ENCODE results near the gene DOCK3. TPM values are rescaled to one million over a fixed set of nuclear protein-coding genes. Genes with fewer than 3 reads are reported as not detected.
"Not testable (repeated sequence)": the region's sequence is repeated elsewhere in the genome, so short reads cannot be mapped to it uniquely, and the experiment has no call there.

DOCK3 gene
- total RNA-seq, 2 experiments from 2014 or later: 1.9 to 2.1 TPM

DNA sequence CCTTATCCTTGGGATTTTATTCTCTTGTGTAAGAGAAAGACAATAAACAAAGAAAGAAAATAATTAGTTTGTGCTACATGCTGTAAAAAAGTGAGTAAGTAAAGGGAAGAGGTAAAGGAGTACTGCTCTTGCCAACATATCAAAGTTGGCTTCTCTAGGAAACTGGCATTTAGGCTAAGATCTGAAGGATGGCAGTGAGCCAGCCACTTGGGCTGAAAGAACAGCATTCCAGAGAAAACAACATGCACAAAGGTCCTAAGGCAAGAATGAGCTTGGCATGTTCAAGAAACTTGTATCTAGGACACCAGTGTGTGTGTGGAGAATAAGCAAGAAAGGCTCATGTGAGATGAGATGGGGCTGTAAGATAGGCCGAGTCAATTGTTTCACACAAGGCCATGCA lies 464.9 kb downstream of the DOCK3 start:
- no peaks in the 10 kb centered on the region for H3K36me3 Mint-ChIP-seq
- H3K27me3 Mint-ChIP-seq: no peaks in the 10 kb centered on the region
- no peaks in the 10 kb centered on the region for H3K9me3 Mint-ChIP-seq
- no peak overlapping the region for H3K4me3 Mint-ChIP-seq
- peaks cover 9% of the 10 kb centered on the region for H3K4me1 Mint-ChIP-seq
- no peak for DNase-seq
- H3K27ac Mint-ChIP-seq: no peak overlapping the region

DNA sequence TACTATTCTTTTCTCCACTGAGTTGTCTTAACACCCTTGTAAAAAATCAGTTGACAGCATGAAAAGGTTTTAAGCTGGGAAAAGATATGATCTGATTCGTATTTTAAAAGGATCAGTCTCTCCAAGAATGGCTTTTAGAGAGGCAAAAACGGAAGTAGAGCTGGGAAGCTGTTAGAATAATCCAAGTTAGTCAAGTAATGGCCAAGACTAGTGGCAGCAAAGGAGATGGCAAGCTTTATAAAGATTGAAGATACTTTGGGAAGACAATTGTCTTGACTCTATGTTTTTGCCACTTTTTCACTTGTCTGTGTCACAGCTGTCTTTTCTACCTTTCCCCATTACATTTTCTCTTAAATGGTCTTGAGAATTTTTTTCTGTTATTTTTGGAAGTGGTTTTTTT lies 466.8 kb downstream of the DOCK3 start:
- Mint-ChIP-seq H3K9me3 (no peaks in the 10 kb centered on the region), H3K27me3 (no peaks in the 10 kb centered on the region), H3K36me3 (no peaks in the 10 kb centered on the region), H3K27ac (no peak overlapping the region), H3K4me1 (peaks cover 9% of the 10 kb centered on the region), H3K4me3 (no peak overlapping the region)
- DNase-seq: no peak

DNA sequence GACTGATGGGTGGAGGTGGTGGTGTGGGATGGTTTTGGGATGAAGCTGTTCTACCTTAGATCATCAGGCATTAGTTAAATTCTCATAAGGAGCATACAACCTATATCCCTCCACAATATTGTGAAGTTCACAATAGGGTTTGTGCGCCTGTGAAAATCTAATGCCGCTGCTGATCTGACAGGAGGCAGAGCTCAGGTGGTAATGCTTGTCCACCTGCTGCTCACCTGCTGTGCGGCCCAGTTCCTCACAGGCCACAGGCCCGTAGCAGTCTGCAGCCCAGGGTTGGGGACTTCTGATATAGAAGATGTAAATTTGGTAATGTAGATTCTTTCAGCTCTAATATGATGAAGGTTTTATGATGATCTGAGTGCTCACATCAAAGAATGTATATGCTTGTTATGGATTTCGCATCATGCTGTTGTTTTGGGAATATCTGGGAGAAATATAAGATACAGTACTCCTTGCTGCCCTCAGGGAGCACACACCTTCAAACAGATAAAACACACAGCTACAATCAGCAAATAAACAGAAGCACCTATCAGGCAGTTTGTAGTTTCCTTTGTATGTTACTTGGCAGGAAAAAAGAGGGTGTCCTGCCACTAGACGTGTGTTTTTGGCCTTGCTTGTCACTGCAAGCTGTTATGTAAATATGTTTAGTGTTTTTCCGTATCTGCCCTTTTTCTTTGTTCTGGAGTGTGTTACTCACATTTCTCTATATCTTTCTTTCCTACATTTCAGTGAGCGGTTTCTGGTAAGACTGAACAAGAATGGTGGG lies 471.3 kb downstream of the DOCK3 start:
- H3K4me1 Mint-ChIP-seq: peaks cover 9% of the 10 kb centered on the region
- no peak overlapping the region for H3K4me3 Mint-ChIP-seq
- H3K36me3 Mint-ChIP-seq: peaks cover 7% of the 10 kb centered on the region
- DNase-seq: no peak
- no peaks in the 10 kb centered on the region for H3K27me3 Mint-ChIP-seq
- H3K27ac Mint-ChIP-seq: no peak overlapping the region
- no peaks in the 10 kb centered on the region for H3K9me3 Mint-ChIP-seq

DNA sequence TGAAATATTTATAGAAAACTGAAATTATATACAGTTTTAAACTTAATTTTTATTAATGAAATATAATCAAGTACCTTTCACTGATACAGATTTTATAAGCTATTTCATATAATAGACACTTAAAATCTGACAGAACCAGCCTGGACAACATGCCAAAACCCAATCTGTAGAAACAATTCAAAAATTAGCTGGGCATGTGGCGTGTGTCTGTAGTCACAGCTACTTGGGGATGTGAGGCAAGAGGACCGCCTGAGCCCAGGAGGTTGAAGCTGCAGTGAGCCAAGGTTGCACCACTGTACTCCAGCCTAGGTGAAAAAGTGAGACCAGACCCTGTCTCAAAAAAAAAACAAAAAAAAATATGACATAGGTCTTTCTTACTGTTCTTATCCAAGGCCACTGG lies 472.1 kb downstream of the DOCK3 start:
- no peaks in the 10 kb centered on the region for H3K9me3 Mint-ChIP-seq
- peaks cover 7% of the 10 kb centered on the region for H3K36me3 Mint-ChIP-seq
- peaks cover 6% of the 10 kb centered on the region for H3K4me1 Mint-ChIP-seq
- no peak for DNase-seq
- no peak overlapping the region for H3K4me3 Mint-ChIP-seq
- H3K27me3 Mint-ChIP-seq: no peaks in the 10 kb centered on the region
- H3K27ac Mint-ChIP-seq: no peak overlapping the region

DNA sequence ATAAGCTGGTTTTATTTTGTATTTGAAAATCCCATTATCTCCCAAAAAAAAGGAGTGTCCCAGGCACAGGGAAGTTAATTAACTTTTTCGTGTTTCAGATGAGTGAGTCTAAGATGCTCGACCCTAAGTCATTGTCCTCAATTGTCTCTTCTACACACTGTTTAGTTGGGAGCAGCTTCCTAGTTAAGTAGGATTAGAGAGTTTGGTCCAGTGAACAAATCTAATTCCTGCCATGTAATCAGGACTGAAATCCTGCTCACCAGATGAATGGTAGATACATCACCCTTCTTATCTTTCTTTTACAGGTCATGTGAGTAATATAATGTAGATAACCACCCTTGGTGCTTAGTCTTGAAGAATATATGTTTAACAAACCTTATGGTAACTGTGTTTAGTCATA lies 481.4 kb downstream of the DOCK3 start:
- Mint-ChIP-seq H3K4me3 (no peak overlapping the region), H3K9me3 (no peaks in the 10 kb centered on the region), H3K27ac (no peak overlapping the region), H3K36me3 (no peaks in the 10 kb centered on the region), H3K27me3 (no peaks in the 10 kb centered on the region), H3K4me1 (no peaks in the 10 kb centered on the region)
- no peak for DNase-seq

DNA sequence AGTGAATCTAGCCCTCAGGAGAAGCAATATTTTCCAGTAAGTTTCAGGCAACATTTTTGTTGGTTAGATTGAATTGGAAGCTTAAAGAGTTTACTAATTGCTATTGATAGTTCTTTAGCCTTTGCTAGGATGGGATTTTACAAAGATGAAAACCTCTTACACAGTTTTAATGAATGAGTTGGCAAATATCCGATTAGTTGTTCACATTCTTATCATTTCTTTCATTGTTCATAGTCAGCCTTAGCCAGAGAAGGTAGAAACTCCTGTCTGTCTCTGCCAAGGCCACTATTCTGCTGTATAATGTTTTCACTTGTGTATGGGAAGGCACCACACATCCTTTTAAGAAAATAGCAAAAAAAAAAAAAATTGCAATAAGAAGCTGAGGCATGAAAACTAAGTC lies 488.3 kb downstream of the DOCK3 start:
- DNase-seq: no peak
- no peak overlapping the region for H3K27ac Mint-ChIP-seq
- H3K27me3 Mint-ChIP-seq: no peaks in the 10 kb centered on the region
- H3K4me3 Mint-ChIP-seq: no peak overlapping the region
- H3K9me3 Mint-ChIP-seq: no peaks in the 10 kb centered on the region
- no peaks in the 10 kb centered on the region for H3K36me3 Mint-ChIP-seq
- H3K4me1 Mint-ChIP-seq: no peaks in the 10 kb centered on the region

DNA sequence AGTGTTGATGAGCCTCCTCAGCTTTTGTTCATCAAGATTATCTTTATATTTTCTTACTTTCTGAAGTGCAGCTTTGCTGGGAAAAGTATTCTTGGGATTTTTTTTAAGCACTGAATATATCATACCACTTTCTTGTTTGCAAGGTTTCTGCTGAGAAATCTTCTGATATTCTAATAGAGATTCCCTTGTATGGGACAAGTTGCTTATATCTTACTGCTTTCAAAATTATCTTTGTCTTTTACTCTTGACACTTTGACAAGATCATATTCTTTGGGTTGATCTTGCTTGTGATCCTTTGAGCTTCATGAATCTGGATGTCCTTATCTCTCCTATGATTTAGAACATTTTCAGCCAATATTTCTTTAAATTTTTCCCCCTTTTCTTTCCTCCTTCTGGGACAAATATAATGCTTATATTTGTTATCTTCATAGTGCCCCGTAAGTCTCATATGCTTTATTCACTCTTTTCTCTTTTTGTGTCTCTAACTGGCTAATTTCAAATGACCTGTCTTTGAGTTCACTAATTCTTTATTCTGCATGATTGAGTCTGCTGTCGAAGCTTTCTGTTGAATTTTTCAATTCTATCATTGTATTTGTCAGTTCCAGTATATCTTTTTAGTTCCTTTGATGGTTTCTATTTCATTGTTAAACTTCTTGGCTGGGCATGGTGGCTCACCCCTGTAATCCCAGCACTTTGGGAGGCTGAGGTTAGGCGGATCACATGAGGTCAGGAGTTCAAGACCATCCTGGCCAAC lies 499.0 kb downstream of the DOCK3 start:
- no peaks in the 10 kb centered on the region for H3K4me1 Mint-ChIP-seq
- DNase-seq: no peak
- H3K27me3 Mint-ChIP-seq: no peaks in the 10 kb centered on the region
- H3K4me3 Mint-ChIP-seq: no peak overlapping the region
- H3K36me3 Mint-ChIP-seq: peaks cover 43% of the 10 kb centered on the region
- H3K27ac Mint-ChIP-seq: no peak overlapping the region
- peaks cover 24% of the 10 kb centered on the region for H3K9me3 Mint-ChIP-seq

DNA sequence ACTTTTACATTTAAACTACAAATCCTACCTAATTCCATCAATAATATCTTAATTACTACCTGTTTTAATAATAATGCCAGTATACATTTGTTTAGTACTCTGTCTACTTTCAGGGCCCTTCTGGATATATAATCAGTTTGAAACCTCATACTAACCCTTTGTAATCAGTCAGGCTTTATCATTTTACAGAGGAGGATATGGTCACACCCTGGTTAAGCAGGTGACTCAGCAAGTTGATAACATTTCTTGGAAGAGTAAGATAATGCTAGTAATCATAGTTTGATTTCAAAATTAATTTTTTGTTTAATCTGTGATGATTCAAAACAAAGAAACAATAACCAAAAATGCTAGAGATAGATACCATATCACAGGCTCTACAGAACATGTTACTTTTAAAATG lies 502.2 kb downstream of the DOCK3 start:
- no peak overlapping the region for H3K4me3 Mint-ChIP-seq
- H3K27me3 Mint-ChIP-seq: no peaks in the 10 kb centered on the region
- peaks cover 27% of the 10 kb centered on the region for H3K36me3 Mint-ChIP-seq
- H3K4me1 Mint-ChIP-seq: no peaks in the 10 kb centered on the region
- DNase-seq: no peak
- no peak overlapping the region for H3K27ac Mint-ChIP-seq
- H3K9me3 Mint-ChIP-seq: peaks cover 19% of the 10 kb centered on the region

DNA sequence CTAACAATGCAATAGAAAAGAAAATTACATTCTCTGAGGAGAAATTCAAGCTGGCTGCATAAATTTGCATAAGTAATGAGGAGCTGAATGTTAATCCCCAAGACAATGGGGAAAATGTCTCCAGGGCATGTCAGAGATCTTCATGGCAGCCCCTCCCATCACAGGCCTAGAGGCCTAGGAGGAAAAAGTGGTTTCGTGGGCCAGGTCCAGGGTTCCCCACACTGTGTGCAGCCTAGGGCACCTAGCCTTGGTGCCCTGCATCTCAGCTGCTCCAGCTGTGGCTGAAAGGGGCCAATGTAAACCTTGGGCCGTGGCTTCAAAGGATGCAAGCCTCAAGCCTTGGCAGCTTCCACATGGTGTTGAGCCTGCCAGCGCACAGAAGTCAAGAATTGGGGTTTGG lies 511.7 kb downstream of the DOCK3 start:
- H3K27ac Mint-ChIP-seq, H3K36me3 Mint-ChIP-seq, H3K4me3 Mint-ChIP-seq, H3K9me3 Mint-ChIP-seq, DNase-seq, H3K27me3 Mint-ChIP-seq, H3K4me1 Mint-ChIP-seq: not testable (repeated sequence)

DNA sequence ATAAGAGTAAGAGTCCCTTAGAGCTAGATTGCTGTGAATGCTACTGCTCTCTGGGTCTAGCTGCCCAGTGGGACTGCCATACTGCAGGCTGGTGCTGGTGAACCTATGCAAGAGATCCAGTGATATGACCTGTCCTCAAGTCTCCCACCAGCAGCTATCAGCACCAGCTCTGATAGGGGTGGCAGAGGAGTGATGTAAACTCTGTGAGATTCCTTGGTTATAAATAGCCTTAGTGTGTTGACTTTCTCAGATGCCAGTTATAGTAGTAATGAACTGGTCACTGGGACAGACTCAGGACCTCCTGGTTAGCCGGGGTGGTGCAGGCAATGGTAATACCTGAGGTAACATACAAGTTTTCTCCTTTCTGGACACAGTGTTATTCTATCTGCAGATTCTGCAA lies 515.5 kb downstream of the DOCK3 start:
- H3K36me3 Mint-ChIP-seq: peaks cover 3% of the 10 kb centered on the region
- DNase-seq: no peak
- H3K9me3 Mint-ChIP-seq: peaks cover 8% of the 10 kb centered on the region
- no peaks in the 10 kb centered on the region for H3K27me3 Mint-ChIP-seq
- peaks cover 21% of the 10 kb centered on the region for H3K4me1 Mint-ChIP-seq
- no peak overlapping the region for H3K4me3 Mint-ChIP-seq
- no peak overlapping the region for H3K27ac Mint-ChIP-seq

DNA sequence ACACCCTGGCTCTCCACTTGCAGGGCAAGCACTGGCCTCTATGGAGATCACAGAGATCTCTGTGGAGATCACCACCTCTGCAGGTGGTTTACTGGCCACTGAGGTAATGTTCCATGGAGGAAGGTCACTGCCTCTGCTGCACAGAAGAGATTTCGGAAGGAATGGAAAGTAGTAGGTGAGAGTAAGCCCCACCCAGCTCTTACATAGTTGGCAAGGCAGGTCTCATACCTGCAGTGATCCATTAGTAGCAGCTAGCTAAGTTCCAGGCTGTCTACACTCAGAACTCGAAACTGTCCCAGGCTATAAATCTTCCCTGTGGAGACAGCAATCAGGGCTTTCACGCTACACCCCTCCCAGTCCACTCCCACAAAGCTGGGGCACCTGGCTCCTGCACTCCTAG lies 516.1 kb downstream of the DOCK3 start:
- Mint-ChIP-seq H3K4me3 (no peak overlapping the region), H3K27ac (no peak overlapping the region), H3K9me3 (peaks cover 6% of the 10 kb centered on the region), H3K4me1 (peaks cover 21% of the 10 kb centered on the region), H3K27me3 (no peaks in the 10 kb centered on the region), H3K36me3 (peaks cover 3% of the 10 kb centered on the region)
- no peak for DNase-seq

DNA sequence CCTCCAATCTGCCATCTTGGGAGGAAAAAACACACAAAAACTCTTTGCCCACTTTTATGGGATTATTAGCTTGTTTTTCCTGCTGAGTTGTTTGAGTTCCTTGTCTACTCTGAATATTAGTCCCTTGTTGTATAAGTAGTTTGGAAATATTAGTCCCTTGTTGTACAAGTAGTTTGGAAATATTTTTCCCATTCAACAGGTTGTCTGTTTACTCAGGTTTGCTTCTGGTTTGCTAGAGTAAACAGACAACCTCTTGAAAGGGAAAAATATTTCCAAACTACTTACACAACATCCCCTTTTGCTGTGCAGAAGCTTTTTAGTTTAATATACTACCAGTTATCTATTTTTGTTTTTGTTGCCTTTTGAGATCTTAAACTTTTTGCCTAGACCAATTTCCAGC lies 517.0 kb downstream of the DOCK3 start:
- H3K4me1 Mint-ChIP-seq: peaks cover 21% of the 10 kb centered on the region
- no peak for DNase-seq
- H3K27me3 Mint-ChIP-seq: no peaks in the 10 kb centered on the region
- H3K9me3 Mint-ChIP-seq: peaks cover 8% of the 10 kb centered on the region
- no peak overlapping the region for H3K4me3 Mint-ChIP-seq
- H3K36me3 Mint-ChIP-seq: peaks cover 2% of the 10 kb centered on the region
- no peak overlapping the region for H3K27ac Mint-ChIP-seq

DNA sequence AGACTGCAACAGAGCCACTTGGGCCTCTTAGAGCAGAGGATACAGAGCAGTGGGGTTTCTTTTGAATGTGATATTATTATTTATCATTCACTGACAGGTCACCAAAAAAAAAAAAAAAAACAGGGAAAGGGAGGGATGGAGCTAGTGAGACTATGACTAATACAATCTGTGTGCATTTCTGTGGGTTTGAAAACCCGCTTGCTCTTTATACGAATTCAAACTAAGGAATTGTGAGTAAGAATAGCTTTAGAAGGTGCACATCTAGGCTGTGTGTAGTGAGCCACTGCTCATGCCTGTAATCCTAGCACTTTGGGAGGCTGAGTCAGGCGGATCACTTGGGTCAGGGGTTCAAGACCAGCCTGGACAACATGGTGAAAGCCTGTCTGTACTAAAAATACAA lies 523.8 kb downstream of the DOCK3 start:
- Mint-ChIP-seq H3K4me1 (peaks cover 11% of the 10 kb centered on the region), H3K9me3 (peaks cover 9% of the 10 kb centered on the region), H3K27ac (no peak overlapping the region), H3K27me3 (no peaks in the 10 kb centered on the region), H3K36me3 (peaks cover 10% of the 10 kb centered on the region), H3K4me3 (no peak overlapping the region)
- no peak for DNase-seq

DNA sequence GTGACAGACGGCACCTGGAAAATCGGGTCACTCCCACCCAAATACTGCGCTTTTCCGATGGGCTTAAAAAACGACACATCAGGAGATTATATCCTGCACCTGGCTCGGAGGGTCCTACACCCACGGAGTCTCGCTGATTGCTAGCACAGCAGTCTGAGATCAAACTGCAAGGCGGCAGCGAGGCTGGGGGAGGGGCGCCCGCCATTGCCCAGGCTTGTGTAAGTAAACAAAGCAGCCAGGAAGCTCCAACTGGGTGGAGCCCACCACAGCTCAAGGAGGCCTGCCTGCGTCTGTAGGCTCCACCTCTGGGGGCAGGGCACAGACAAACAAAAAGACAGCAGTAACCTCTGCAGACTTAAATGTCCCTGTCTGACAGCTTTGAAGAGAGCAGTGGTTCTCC lies 524.6 kb downstream of the DOCK3 start:
- not testable (repeated sequence) for H3K27ac Mint-ChIP-seq, H3K27me3 Mint-ChIP-seq, H3K36me3 Mint-ChIP-seq, DNase-seq, H3K4me3 Mint-ChIP-seq, H3K4me1 Mint-ChIP-seq, H3K9me3 Mint-ChIP-seq

DNA sequence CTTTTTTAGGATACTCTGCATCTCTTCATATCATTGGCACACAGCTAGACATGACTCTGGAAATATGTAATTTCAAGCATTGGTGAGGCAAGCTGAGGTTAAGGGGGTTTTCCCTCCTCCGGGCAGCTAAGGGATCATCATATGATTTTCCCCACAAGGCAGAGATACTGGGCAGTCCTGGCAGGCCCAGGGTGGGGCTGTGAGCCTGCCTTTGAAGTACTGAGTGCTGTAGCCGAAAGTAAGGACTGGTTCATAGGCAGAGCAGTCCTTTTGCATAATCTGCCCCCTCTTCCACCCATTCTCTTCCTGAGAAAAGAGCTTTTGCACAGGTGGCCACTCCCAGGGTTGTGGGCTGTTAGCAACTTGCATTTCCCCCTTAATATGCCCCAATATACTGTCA lies 541.6 kb downstream of the DOCK3 start:
- H3K4me1 Mint-ChIP-seq: no peaks in the 10 kb centered on the region
- H3K27me3 Mint-ChIP-seq: no peaks in the 10 kb centered on the region
- no peak for DNase-seq
- H3K9me3 Mint-ChIP-seq: no peaks in the 10 kb centered on the region
- peaks cover 4% of the 10 kb centered on the region for H3K36me3 Mint-ChIP-seq
- H3K27ac Mint-ChIP-seq: no peak overlapping the region
- no peak overlapping the region for H3K4me3 Mint-ChIP-seq

DNA sequence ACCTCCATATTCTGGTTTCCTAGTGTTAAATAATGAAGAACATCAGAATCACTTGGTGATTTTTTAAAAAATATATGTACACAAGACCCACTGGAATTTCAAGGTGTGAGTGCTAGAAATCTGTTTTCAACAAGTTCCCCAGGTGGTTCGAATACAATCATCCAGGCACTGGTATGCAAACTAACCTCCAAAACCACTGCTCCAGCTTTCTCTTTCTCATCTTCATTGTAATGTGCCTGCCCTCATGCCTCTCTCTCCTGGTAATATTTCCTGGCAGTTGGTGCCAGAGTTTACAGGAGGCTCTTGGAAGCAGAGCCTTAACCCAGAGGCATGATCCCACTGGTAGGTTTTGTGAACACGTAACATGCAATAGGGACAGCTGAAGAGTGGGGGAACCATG lies 547.2 kb downstream of the DOCK3 start:
- H3K9me3 Mint-ChIP-seq: no peaks in the 10 kb centered on the region
- H3K36me3 Mint-ChIP-seq: no peaks in the 10 kb centered on the region
- H3K27me3 Mint-ChIP-seq: no peaks in the 10 kb centered on the region
- no peak overlapping the region for H3K27ac Mint-ChIP-seq
- H3K4me3 Mint-ChIP-seq: no peak overlapping the region
- H3K4me1 Mint-ChIP-seq: no peaks in the 10 kb centered on the region
- no peak for DNase-seq
